Type B pancreatic cell (in vitro differentiated cells): ENCODE results near the gene FAM3B. TPM values are rescaled to one million over a fixed set of nuclear protein-coding genes. Genes with fewer than 3 reads are reported as not detected.

Experiments used
- DNase-seq: peaks from one replicate; pipeline ENCODE4 v3.0.0; 2021; ENCODE audit warnings: mixed read lengths; ENCODE audit not compliant: unreplicated experiment; ENCODE audit errors: extremely low spot score
- H3K27ac Mint-ChIP-seq: 2 replicates; pipeline ENCODE4 v1.8.0; 2021; ENCODE audit warnings: mild to moderate bottlenecking, mixed read lengths
- H3K27me3 Mint-ChIP-seq: 2 replicates; pipeline ENCODE4 v1.8.0; 2021; ENCODE audit warnings: mixed read lengths
- H3K36me3 Mint-ChIP-seq: 2 replicates; pipeline ENCODE4 v1.8.0; 2021; ENCODE audit warnings: mixed read lengths
- H3K4me1 Mint-ChIP-seq: one replicate; pipeline ENCODE4 v1.8.0; 2021; ENCODE audit warnings: mixed read lengths; ENCODE audit not compliant: unreplicated experiment
- H3K4me3 Mint-ChIP-seq: 2 replicates; pipeline ENCODE4 v1.8.0; 2021; ENCODE audit warnings: mild to moderate bottlenecking, mixed read lengths
- H3K9me3 Mint-ChIP-seq: 2 replicates; pipeline ENCODE4 v1.8.0; 2021; ENCODE audit warnings: mixed read lengths
- total RNA-seq: library from RNA; stranded (reverse); gene quantifications from 2 replicates; pipeline ENCODE4 v1.2.1, GENCODE V29; 2021; ENCODE audit warnings: low replicate concordance
- TF ChIP-seq, protein P1 (sequence below): fragments of 200-600 bp; sonication (generic); conservative IDR thresholded peaks from 2 replicates; pipeline ENCODE4 v1.5.0; 2021; ENCODE audit warnings: antibody characterized with exemption, mild to moderate bottlenecking

The FAM3B gene
- total RNA-seq, 1 donor from 2014 or later: 10.3 TPM

DNA sequence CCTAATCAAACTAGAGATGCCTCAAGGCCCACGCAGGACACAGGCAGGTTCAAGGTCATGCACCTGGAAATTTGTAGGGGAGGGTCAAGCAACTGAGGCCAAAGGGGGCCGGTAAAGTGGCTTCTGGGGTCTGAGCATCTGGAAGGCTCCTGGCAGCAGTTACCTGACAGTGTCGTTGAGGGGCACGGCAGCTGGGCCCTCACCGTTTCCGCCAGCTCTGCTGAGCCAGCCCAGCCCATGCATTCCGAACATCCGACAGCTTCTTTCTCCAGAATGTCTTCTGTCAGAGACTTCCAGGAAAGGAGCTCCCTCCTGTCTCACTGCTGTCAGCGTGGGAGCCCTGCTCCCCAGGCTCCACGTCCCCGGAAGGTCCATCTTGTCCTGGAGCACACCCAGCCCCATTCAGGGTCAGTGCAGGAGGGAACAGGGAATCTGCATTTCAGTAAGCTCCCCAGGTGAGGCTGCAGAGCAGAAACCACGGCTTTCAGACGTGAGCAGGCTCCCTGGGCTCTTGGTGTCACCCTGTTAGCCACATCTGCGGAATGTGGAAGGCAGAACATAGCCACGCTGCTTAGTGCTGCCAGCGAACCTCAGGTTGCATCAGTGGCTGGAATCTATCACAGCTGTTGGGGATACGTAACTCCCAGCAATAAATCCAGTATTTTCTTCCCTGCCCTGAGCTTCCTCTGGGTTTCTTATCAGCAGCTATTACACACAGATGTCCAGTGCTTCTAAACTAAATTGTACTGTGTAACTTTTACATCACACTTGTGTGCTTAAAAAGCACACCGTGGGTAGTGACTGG is 36.3 kb upstream of the FAM3B start:
- no peak for DNase-seq
- no peaks in the 10 kb centered on the region for H3K9me3 Mint-ChIP-seq
- TF ChIP-seq, protein P1, sequence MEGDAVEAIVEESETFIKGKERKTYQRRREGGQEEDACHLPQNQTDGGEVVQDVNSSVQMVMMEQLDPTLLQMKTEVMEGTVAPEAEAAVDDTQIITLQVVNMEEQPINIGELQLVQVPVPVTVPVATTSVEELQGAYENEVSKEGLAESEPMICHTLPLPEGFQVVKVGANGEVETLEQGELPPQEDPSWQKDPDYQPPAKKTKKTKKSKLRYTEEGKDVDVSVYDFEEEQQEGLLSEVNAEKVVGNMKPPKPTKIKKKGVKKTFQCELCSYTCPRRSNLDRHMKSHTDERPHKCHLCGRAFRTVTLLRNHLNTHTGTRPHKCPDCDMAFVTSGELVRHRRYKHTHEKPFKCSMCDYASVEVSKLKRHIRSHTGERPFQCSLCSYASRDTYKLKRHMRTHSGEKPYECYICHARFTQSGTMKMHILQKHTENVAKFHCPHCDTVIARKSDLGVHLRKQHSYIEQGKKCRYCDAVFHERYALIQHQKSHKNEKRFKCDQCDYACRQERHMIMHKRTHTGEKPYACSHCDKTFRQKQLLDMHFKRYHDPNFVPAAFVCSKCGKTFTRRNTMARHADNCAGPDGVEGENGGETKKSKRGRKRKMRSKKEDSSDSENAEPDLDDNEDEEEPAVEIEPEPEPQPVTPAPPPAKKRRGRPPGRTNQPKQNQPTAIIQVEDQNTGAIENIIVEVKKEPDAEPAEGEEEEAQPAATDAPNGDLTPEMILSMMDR: no peak
- peaks cover 5% of the 10 kb centered on the region for H3K27me3 Mint-ChIP-seq
- no peak overlapping the region for H3K4me3 Mint-ChIP-seq
- H3K4me1 Mint-ChIP-seq: no peaks in the 10 kb centered on the region
- H3K27ac Mint-ChIP-seq: no peak overlapping the region
- H3K36me3 Mint-ChIP-seq: no peaks in the 10 kb centered on the region

DNA sequence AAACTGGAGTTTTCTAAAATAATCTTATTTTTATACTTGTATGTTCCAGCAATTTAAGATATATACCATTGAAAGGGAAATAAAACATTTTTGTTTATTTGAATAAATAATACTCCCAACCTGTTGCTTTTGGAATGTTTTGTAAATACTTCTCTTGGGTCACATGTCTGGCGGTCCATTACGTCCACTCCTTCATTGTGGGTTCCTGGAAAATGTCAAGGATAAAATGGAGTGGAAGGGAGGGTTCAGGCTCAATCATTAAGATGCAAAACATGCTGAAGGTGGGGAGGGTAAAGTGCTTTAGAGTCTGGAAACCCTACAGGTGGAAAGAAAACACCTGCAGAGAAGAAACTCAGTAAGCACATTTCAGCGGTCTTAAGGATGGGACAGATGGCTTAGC is 34.2 kb upstream of the FAM3B start:
- Mint-ChIP-seq H3K36me3 (no peaks in the 10 kb centered on the region), H3K27ac (no peak overlapping the region), H3K27me3 (peaks cover 5% of the 10 kb centered on the region), H3K9me3 (no peaks in the 10 kb centered on the region), H3K4me1 (no peaks in the 10 kb centered on the region), H3K4me3 (no peak overlapping the region)
- TF ChIP-seq, protein P1: no peak
- no peak for DNase-seq

DNA sequence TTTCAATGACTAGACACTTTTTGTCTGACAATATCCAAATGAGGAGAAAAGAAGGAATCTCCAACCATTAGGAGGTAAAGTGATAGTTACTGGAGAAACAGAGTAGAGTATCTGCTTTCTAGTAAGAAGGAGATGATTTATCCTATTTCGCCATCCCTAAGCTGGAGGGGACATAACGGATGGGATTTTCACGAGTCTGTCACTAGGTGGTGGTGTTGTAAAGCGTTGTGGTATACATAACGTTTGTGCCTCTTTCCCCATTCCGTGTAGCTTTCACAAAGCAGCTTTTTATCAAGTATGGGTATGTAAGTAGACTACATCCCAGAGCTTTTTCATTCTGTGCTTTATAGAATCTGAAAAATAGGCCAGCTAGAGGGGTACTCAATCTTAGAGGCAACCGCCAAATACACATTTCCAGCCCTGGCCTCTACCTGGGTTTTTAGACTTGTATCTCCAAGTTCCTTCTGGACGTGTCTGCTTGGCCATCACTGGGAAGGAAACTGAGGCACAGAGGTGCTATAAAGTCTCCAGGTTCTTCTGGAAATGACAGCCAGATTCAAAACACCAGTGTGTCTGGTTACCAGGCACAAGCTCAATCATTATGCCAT is 33.3 kb upstream of the FAM3B start:
- TF ChIP-seq, protein P1: peak; percentile 90
- Mint-ChIP-seq H3K27me3 (peaks cover 5% of the 10 kb centered on the region), H3K36me3 (no peaks in the 10 kb centered on the region), H3K27ac (no peak overlapping the region), H3K4me1 (no peaks in the 10 kb centered on the region), H3K9me3 (no peaks in the 10 kb centered on the region), H3K4me3 (no peak overlapping the region)
- no peak for DNase-seq

DNA sequence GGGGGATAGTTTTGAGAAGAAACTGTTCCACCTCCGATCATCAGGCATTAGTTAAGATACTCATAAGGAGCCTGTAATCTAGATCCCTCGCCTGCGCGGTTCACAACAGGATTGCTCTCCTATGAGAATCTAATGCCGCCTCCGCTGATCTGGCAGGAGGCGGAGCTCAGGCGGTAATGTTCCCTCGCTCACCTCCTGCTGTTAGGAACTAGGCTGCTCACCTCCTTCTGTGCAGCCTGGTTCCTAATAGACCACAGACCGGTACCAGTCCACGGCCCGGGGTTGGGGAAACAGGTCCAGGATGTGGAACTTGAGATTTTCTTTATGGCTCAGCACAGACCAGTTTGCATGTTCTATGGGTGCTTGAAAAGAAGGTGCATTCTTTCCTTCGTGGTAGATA is 27.2 kb upstream of the FAM3B start:
- Mint-ChIP-seq H3K36me3 (no peaks in the 10 kb centered on the region), H3K27ac (no peak overlapping the region), H3K4me1 (no peaks in the 10 kb centered on the region), H3K4me3 (no peak overlapping the region), H3K27me3 (peaks cover 3% of the 10 kb centered on the region), H3K9me3 (no peaks in the 10 kb centered on the region)
- no peak for DNase-seq
- TF ChIP-seq, protein P1: peak; percentile 22

DNA sequence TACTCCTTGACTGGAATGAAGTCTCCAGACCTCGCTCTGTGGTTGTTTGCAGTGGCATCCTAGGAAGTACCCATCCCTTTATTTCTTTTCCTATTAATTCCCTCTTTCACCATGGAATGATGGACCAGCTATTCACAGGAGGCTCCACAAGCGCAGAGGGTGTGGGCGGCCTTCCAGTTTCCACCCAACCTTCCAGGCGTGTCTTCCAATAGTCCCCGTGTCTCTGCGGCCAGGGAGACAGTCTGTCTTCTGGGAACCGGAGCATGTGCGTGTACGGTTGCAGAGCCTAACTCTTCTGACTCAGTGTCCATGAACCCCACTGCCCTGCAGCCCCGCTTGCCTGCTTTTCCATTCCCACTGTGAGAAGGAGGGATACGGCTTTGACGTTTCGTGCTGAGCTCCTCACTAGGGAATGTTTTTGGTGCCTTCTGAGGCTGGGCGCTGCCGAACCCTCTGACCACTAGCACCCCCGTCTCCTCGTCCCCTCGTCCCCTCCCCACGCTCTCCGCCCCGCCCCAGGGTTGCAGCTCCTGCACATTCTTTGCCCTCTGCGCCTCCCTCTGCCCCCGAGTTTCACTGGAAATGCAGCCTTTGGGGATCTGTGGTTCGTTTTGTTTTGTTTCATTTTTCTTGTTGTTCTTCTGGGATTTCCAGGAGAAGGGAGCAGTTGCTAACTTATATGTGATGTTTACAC is 26.3 kb upstream of the FAM3B start:
- Mint-ChIP-seq H3K4me3 (no peak overlapping the region), H3K36me3 (no peaks in the 10 kb centered on the region), H3K27me3 (peaks cover 3% of the 10 kb centered on the region), H3K27ac (no peak overlapping the region), H3K9me3 (no peaks in the 10 kb centered on the region), H3K4me1 (no peaks in the 10 kb centered on the region)
- TF ChIP-seq, protein P1: no peak
- no peak for DNase-seq
